Tibial nerve (tissue), 4 donors: ENCODE measurements around the gene AP1M2. TPM values are rescaled to one million over a fixed set of nuclear protein-coding genes. Genes with fewer than 3 reads are reported as not detected.
"Not testable (repeated sequence)": the region's sequence is repeated elsewhere in the genome, so short reads cannot be mapped to it uniquely, and the experiment has no call there.

Experiments used
- DNase-seq, 2 donors: peaks; one replicate each; pipeline ENCODE4 v3.0.0-alpha.2; 2019; ENCODE audit warnings: low spot score in 2 of 2
- H3K27ac ChIP-seq, 4 donors: fragments of 200-600 bp; sonication (generic) in 3 of 4; one replicate each; pipeline ENCODE4 v1.5.1; 2017 to 2019; ENCODE audit warnings: mild to moderate bottlenecking in 1 of 4
- H3K27me3 ChIP-seq, 2 donors: fragments of 200-600 bp; sonication (generic) in 1 of 2; one replicate each; pipeline versions ENCODE4 v1.5.1 to v1.6.0; 2017 to 2019
- H3K36me3 ChIP-seq, 3 donors: fragments of 200-600 bp; sonication (generic); one replicate each; pipeline ENCODE4 v1.5.1; 2018 to 2019
- H3K4me1 ChIP-seq, 4 donors: fragments of 200-600 bp; sonication (generic) in 3 of 4; one replicate each; pipeline ENCODE4 v1.5.1; 2017 to 2019
- H3K4me3 ChIP-seq, 4 donors: fragments of 200-600 bp; sonication (generic) in 3 of 4; one replicate each; pipeline ENCODE4 v1.5.1; 2017 to 2019; ENCODE audit warnings: mild to moderate bottlenecking in 1 of 4, moderate library complexity in 1 of 4
- H3K9me3 ChIP-seq, 4 donors: fragments of 200-600 bp; sonication (generic) in 3 of 4; one replicate each; pipeline ENCODE4 v1.5.1; 2017 to 2019
- EP300 ChIP-seq, 2 donors: sonication (generic); formaldehyde crosslinking; IDR thresholded peaks; one replicate each; pipeline ENCODE4 v1.6.1; 2017; ENCODE audit warnings: antibody characterized with exemption in 2 of 2, mild to moderate bottlenecking in 1 of 2
- POLR2A ChIP-seq, 2 donors: fragments of 450-650 bp; IDR thresholded peaks; one replicate each; pipeline ENCODE4 v1.6.1; 2017; ENCODE audit warnings: antibody characterized with exemption in 2 of 2, mild to moderate bottlenecking in 2 of 2, moderate library complexity in 2 of 2
- WGBS, 2 donors: methylation state at CpG; one replicate each; pipeline ENCODE4 v1.1.5; 2018; 5-methylcytosine and 5-hydroxymethylcytosine counted together
- total RNA-seq, 4 donors: library from RNA; depleted of rRNA; stranded (reverse); fragments of >200 nt; gene quantifications; one replicate each; pipeline ENCODE4 v1.1.0, GENCODE V29; 2016
- TF ChIP-seq, protein P1 (sequence below), 5 experiments: fragments of 200-600 bp in 3 of 5; fragments of 450-650 bp in 2 of 5; sonication (generic) in 3 of 5; IDR thresholded peaks; one replicate each; pipeline ENCODE4 v1.5.1; 2016 to 2019; ENCODE audit warnings: antibody characterized with exemption in 5 of 5, mild to moderate bottlenecking in 3 of 5, moderate library complexity in 2 of 5

AP1M2 gene
- total RNA-seq, 4 donors from 2014 or later: not detected

GRCh38 chr19:10552510-10553053 is 34.5 kb downstream of the AP1M2 start:
- 70 to 71% methylated on average over 12 of the region's 12 CpGs for WGBS, 2 donors
- H3K36me3 ChIP-seq: peaks cover 0 to 98% (median 39%) of the 10 kb centered on the region in 3 donors
- H3K4me3 ChIP-seq: no peak overlapping the region
- TF ChIP-seq, protein P1, sequence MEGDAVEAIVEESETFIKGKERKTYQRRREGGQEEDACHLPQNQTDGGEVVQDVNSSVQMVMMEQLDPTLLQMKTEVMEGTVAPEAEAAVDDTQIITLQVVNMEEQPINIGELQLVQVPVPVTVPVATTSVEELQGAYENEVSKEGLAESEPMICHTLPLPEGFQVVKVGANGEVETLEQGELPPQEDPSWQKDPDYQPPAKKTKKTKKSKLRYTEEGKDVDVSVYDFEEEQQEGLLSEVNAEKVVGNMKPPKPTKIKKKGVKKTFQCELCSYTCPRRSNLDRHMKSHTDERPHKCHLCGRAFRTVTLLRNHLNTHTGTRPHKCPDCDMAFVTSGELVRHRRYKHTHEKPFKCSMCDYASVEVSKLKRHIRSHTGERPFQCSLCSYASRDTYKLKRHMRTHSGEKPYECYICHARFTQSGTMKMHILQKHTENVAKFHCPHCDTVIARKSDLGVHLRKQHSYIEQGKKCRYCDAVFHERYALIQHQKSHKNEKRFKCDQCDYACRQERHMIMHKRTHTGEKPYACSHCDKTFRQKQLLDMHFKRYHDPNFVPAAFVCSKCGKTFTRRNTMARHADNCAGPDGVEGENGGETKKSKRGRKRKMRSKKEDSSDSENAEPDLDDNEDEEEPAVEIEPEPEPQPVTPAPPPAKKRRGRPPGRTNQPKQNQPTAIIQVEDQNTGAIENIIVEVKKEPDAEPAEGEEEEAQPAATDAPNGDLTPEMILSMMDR (IDR thresholded peaks at IDR 0.05): no peak
- no peak for TF ChIP-seq POLR2A (IDR thresholded peaks at IDR 0.05)
- no peak for TF ChIP-seq EP300 (IDR thresholded peaks at IDR 0.05)
- H3K9me3 ChIP-seq: peaks cover 0 to 6% (median 0%) of the 10 kb centered on the region in 4 donors
- no peak for DNase-seq
- no peak overlapping the region for H3K27ac ChIP-seq
- H3K4me1 ChIP-seq: peaks cover 0 to 5% (median 0%) of the 10 kb centered on the region in 4 donors
- H3K27me3 ChIP-seq: no peaks in the 10 kb centered on the region

DNA sequence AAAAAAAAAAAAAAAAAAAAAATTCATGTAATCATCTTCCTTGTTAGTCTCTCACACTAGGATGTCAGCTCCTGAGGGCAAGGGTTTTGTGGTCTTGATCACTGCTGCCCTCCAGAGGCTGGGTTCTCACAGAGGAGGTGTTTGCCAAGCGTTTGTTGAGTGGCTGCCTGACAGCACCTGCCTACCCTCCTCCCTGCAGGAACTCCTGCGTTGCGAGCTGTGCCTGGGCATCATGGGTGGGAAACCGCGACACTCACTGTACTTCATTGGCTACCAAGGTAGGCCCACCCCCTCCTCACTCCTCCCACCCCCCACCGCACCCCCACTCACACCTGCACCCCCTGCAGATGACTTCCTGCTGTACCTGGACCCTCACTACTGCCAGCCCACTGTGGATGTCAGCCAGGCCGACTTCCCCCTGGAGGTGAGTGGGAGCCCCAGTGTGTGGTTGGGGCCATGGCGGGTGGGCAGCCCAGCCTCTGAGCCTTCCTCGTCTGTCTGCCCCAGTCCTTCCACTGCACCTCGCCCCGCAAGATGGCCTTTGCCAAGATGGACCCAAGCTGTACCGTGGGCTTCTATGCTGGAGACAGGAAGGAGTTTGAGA is 35.3 kb downstream of the AP1M2 start:
- peaks cover 0 to 98% (median 38%) of the 10 kb centered on the region in 3 donors for H3K36me3 ChIP-seq
- H3K9me3 ChIP-seq: peaks cover 0 to 6% (median 0%) of the 10 kb centered on the region in 4 donors
- no peak for TF ChIP-seq POLR2A (IDR thresholded peaks at IDR 0.05)
- TF ChIP-seq, protein P1 (IDR thresholded peaks at IDR 0.05): no peak
- no peak for TF ChIP-seq EP300 (IDR thresholded peaks at IDR 0.05)
- H3K27me3 ChIP-seq: no peaks in the 10 kb centered on the region
- no peak overlapping the region for H3K27ac ChIP-seq
- WGBS, 2 donors: 90 to 91% methylated on average over 9 to 11 of the region's 12 CpGs
- DNase-seq: no peak
- H3K4me1 ChIP-seq: peaks cover 0 to 5% (median 0%) of the 10 kb centered on the region in 4 donors
- H3K4me3 ChIP-seq: no peak overlapping the region

- H3K4me1 ChIP-seq, H3K27me3 ChIP-seq, H3K9me3 ChIP-seq, H3K4me3 ChIP-seq, H3K27ac ChIP-seq, DNase-seq: not testable (repeated sequence)
- peaks cover 0 to 98% (median 38%) of the 10 kb centered on the region in 3 donors for H3K36me3 ChIP-seq
- WGBS, 2 donors: 86 to 92% methylated on average over 9 of the region's 9 CpGs
These were observed 36.1 kb downstream of the AP1M2 start for GRCh38 chr19:10551006-10551405.

GRCh38 chr19:10550336-10550735 is 36.8 kb downstream of the AP1M2 start:
- H3K27me3 ChIP-seq: no peaks in the 10 kb centered on the region
- 81 to 92% methylated on average over 6 of the region's 6 CpGs for WGBS, 2 donors
- peaks cover 0 to 97% (median 38%) of the 10 kb centered on the region in 3 donors for H3K36me3 ChIP-seq

DNA sequence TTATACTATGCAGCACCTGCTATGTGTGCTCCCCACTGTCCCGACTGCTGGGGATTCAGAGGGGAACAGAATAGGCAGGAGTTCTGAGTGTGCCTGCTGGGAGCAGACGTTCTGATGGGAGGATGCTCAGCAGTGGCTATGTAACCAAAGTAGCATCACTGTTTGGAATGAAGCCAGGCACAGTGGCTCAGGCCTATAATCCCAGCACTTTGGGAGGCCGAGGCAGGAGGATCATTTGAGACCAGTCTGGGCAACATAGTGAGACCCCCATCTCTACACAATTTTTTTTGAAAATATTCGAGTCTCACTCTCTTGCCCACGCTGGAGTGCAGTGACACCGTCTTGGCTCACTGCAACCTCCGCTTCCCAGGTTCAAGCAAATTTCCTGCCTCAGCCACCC is 37.4 kb downstream of the AP1M2 start:
- WGBS, 2 donors: 85 to 87% methylated on average over 7 of the region's 7 CpGs
- no peak for DNase-seq
- Histone ChIP-seq H3K36me3 (peaks cover 0 to 91% (median 35%) of the 10 kb centered on the region in 3 donors), H3K4me3 (no peak overlapping the region), H3K27me3 (no peaks in the 10 kb centered on the region), H3K4me1 (peaks cover 0 to 13% (median 9%) of the 10 kb centered on the region in 4 donors), H3K27ac (no peak overlapping the region), H3K9me3 (peaks cover 0 to 6% (median 0%) of the 10 kb centered on the region in 4 donors)
- TF ChIP-seq, protein P1 (IDR thresholded peaks at IDR 0.05): no peak
- no peak for TF ChIP-seq EP300 (IDR thresholded peaks at IDR 0.05)
- no peak for TF ChIP-seq POLR2A (IDR thresholded peaks at IDR 0.05)

More at GRCh38 chr19:10550336-10550735, 36.8 kb downstream of the AP1M2 start:
- TF ChIP-seq POLR2A (IDR thresholded peaks at IDR 0.05) (no peak), EP300 (IDR thresholded peaks at IDR 0.05) (no peak)
- TF ChIP-seq, protein P1 (IDR thresholded peaks at IDR 0.05): no peak
- no peak for DNase-seq
- Histone ChIP-seq H3K9me3 (peaks cover 0 to 6% (median 0%) of the 10 kb centered on the region in 4 donors), H3K4me3 (no peak overlapping the region), H3K4me1 (peaks cover 0 to 7% (median 4%) of the 10 kb centered on the region in 4 donors), H3K27ac (no peak overlapping the region)
